Measurements from ENCODE around the gene CBY1. TPM values are rescaled to one million over a fixed set of nuclear protein-coding genes. Genes with fewer than 3 reads are reported as not detected.

Gene CBY1
- 26.3 and 29.9 TPM in 2 replicates for total RNA-seq (2011; cell fraction: chromatin; rRNA removed; ENCODE audit: low replicate concordance)
- total RNA-seq (2011; cell fraction: nucleolus; rRNA removed), result 16.3 and 20.8 TPM in 2 replicates
- total RNA-seq (2011; cell fraction: nucleoplasm; rRNA removed), result 21.4 and 23.0 TPM in 2 replicates
- 7.8 and 8.8 TPM in 2 replicates for total RNA-seq (2014; rRNA removed)
- total RNA-seq (2014; rRNA removed; fragmentation: Illumina TruSeq; extraction: Trizol), result 8.2 and 8.9 TPM in 2 replicates
- total RNA-seq (2015; rRNA removed; fragmentation: Illumina TruSeq; extraction: Trizol), result 5.4 and 5.7 TPM in 2 replicates
- 7.8 and 8.6 TPM in 2 replicates for total RNA-seq (2021)
- 17.0 and 18.4 TPM in 2 replicates for polyA plus RNA-seq (2011; rRNA removed)
- polyA plus RNA-seq (2011; cell fraction: cytosol; rRNA removed), result 12.4 and 16.3 TPM in 2 replicates
- polyA plus RNA-seq (2011; cell fraction: nucleus; rRNA removed), result 15.0 and 16.4 TPM in 2 replicates
- 11.5 and 16.0 TPM in 2 replicates for polyA plus RNA-seq (2012)
- polyA plus RNA-seq (2014; fragmentation: Illumina TruSeq; extraction: Trizol), result 12.2 and 14.3 TPM in 2 replicates
- 10 to 100 TPM; 15.4 to 19.7 TPM for polyA plus RNA-seq (2014; fragmentation: Nextera tagmentation; extraction: Ambion mirVana)
- 10.8 and 15.5 TPM in 2 replicates for polyA plus RNA-seq (2014; rRNA removed)
- polyA minus RNA-seq (2011; rRNA and poly(A)+ RNA removed), result 9.4 and 11.2 TPM in 2 replicates
- polyA minus RNA-seq (2011; cell fraction: cytosol; rRNA and poly(A)+ RNA removed), result 3.5 and 4.3 TPM in 2 replicates
- 4.2 and 9.3 TPM in 2 replicates for polyA minus RNA-seq (2011; cell fraction: nucleus; rRNA and poly(A)+ RNA removed)
- percentile 57 among the genes with signal in this experiment for Bru-seq, nascent RNA
- percentile 54 among the genes with signal in this experiment for BruChase-seq, experiment 1, labeled RNA remaining after a 2-hour chase
- percentile 53 among the genes with signal in this experiment for BruChase-seq, experiment 2, labeled RNA remaining after a 6-hour chase
- long read RNA-seq, experiment 1, partial matches to known transcripts, result 1 of 18 reads
- long read RNA-seq, experiment 1, other reads (novel, unspliced or antisense), result 11 of 18 reads
- long read RNA-seq, experiment 2, partial matches to known transcripts, result 0 of 4 reads
- long read RNA-seq, experiment 2, other reads (novel, unspliced or antisense), result 1 of 4 reads
- long read RNA-seq, experiment 3, transcript CBY1-201 (5 exons, 1,133 nt), result major isoform, 8 of 11 reads
- long read RNA-seq, experiment 3, partial matches to known transcripts, result 0 of 11 reads
- long read RNA-seq, experiment 3, other reads (novel, unspliced or antisense), result 2 of 11 reads

- WGBS (ENCODE audit: insufficient coverage, low coverage, missing lambda C conversion rate), result 2% methylated on average over 28 of the region's 66 CpGs
- Histone ChIP-seq H3K4me1 (replicated peaks in 1 of 2; ENCODE audit: control insufficient read depth in 2 of 2, insufficient read depth in 2 of 2, low read length in 2 of 2) (peaks cover 9 to 10% of the 10 kb centered on the region in 2 experiments; a peak in 4 of 5 replicates), H3K79me2 (ENCODE audit: control insufficient read depth, insufficient read depth, low read length) (peaks cover 15% of the 10 kb centered on the region; the same call in 2 of the 3 replicates), H4K20me1 (replicated peaks; ENCODE audit: control insufficient read depth, insufficient read depth, low read length) (no peaks in the 10 kb centered on the region), H3K27me3 (ENCODE audit: control insufficient read depth in 2 of 2, insufficient read depth in 2 of 2, low read length in 2 of 2) (no peaks in the 10 kb centered on the region), H2AFZ (ENCODE audit: low read depth, low read length) (peak within 1 kb of the TSS; percentile 96), H3K36me3 (ENCODE audit: control insufficient read depth, insufficient read depth, low read length) (no peaks in the 10 kb centered on the region), H3K9me1 (ENCODE audit: control insufficient read depth, insufficient read depth, low read length) (no peaks in the 10 kb centered on the region), H3K9ac (ENCODE audit: insufficient read depth in 1 of 2, low read depth in 2 of 2, low read length in 2 of 2) (peak within 1 kb of the TSS; percentile 96 to 98), H3K4me3 (peak within 1 kb of the TSS; percentile 77), H3K9me3 (replicated peaks; ENCODE audit: control insufficient read depth, insufficient read depth, low read depth, low read length) (no peaks in the 10 kb centered on the region), H3K27ac (ENCODE audit: extremely low read depth, low read depth, low read length) (peak within 1 kb of the TSS; percentile 98), H3K4me2 (ENCODE audit: insufficient read depth, low read length) (peak within 1 kb of the TSS; percentile 86)
- peak; percentile 90 for FAIRE-seq
- ATAC-seq, result peak; percentile 95
- intact Hi-C loops (cut with micrococcal nuclease), result no loop called here
- BruUV-seq (replicated peaks), result TSS peak; percentile 83
- CTCF ChIA-PET (ENCODE audit: low intra/inter-chr PET ratio), result interaction anchor here (0.6 kb wide), 1 partner anchor 1224 kb away, joined by 3 read pairs; no protein-coding TSS in a partner anchor
- in situ Hi-C loops (cut with MboI), result no loop called here
- POLR2A ChIA-PET, result interaction anchor here (1.0 to 1.1 kb wide), 2 partner anchors 11 to 24 kb away, joined by 3 read pairs; no protein-coding TSS in a partner anchor
- peak; percentile 88 to 97 (median 96) for DNase-seq (ENCODE audit: extremely low read depth in 1 of 4, low spot score in 3 of 4)
- TF ChIP-seq XRCC4 (IDR thresholded peaks at IDR 0.05; ENCODE audit: extremely low read depth, insufficient read depth, insufficient read length), result no peak
- TF ChIP-seq CSDE1 (IDR thresholded peaks at IDR 0.05), result peak in 1 of 2 experiments; percentile 60; a peak in 1 of 4 replicates
- peak; percentile 50; the same call in 1 of the 2 replicates for TF ChIP-seq ZBTB7A (IDR thresholded peaks at IDR 0.05; ENCODE audit: borderline replicate concordance, control insufficient read depth, low read depth, low read length)
- TF ChIP-seq ZBTB2 (IDR thresholded peaks at IDR 0.05), result peak; percentile 91
- peak; percentile 48 for TF ChIP-seq HMGN3 (IDR thresholded peaks at IDR 0.05; ENCODE audit: borderline replicate concordance, extremely low read depth, insufficient read length, low read depth, low read length)
- peak in 1 of 2 experiments; percentile 99; a peak in 2 of 4 replicates for TF ChIP-seq FOXK2 (conservative IDR thresholded peaks at IDR 0.05 in 1 of 2, IDR thresholded peaks at IDR 0.05 in 1 of 2; ENCODE audit: low read depth in 2 of 2)
- no peak for TF ChIP-seq CHD1 (IDR thresholded peaks at IDR 0.05; ENCODE audit: low read length)
- peak; percentile 58 for TF ChIP-seq VEZF1 (CRISPR knock-in tag; IDR thresholded peaks at IDR 0.05)
- TF ChIP-seq KDM2B (CRISPR knock-in tag; IDR thresholded peaks at IDR 0.05), result no peak
- TF ChIP-seq ZNF780A (CRISPR knock-in tag; IDR thresholded peaks at IDR 0.05), result no peak
- TF ChIP-seq RB1 (IDR thresholded peaks at IDR 0.05; ENCODE audit: low read depth), result 0 out of 2 replicates have a peak, but pooled peaks have one; percentile 20
- peak; percentile 31 for TF ChIP-seq PCBP1 (IDR thresholded peaks at IDR 0.05; ENCODE audit: low read depth, low read length, poor library complexity, severe bottlenecking)
- 0 out of 2 replicates have a peak, but pooled peaks have one; percentile 38 for TF ChIP-seq ZNF263 (CRISPR knock-in tag; IDR thresholded peaks at IDR 0.05; ENCODE audit: borderline replicate concordance)
Observed at GRCh38 chr22:38656256-38657044, at the start of gene CBY1, which contains the start of gene FAM227A. Gene CBY1, plus strand, starts transcription at chr22:38656638. Its CDS starts 11,417 bp downstream, at chr22:38668055. Gene FAM227A, minus strand, starts transcription at chr22:38656392. Its CDS starts 6,224 bp downstream, at chr22:38650168.
